ENCODE measurements around the gene MCUR1. TPM values are rescaled to one million over a fixed set of nuclear protein-coding genes. Genes with fewer than 3 reads are reported as not detected.
A peak's percentile ranks its signal among the peaks of the same experiment; 100 is the strongest.

MCUR1 gene
- total and polyA plus RNA-seq, 9 of the 15 experiments (the other 6 are each of a cell fraction or from before 2014, with no cell fraction given), result 5.1 to 60.2 (median 41.4) TPM

GRCh38 chr6:13796781-13797180 lies 17.6 kb downstream of the MCUR1 start:
- intact Hi-C loops (cut with micrococcal nuclease), result no loop called here
- no TSS peak for BruUV-seq (replicated peaks)

DNA sequence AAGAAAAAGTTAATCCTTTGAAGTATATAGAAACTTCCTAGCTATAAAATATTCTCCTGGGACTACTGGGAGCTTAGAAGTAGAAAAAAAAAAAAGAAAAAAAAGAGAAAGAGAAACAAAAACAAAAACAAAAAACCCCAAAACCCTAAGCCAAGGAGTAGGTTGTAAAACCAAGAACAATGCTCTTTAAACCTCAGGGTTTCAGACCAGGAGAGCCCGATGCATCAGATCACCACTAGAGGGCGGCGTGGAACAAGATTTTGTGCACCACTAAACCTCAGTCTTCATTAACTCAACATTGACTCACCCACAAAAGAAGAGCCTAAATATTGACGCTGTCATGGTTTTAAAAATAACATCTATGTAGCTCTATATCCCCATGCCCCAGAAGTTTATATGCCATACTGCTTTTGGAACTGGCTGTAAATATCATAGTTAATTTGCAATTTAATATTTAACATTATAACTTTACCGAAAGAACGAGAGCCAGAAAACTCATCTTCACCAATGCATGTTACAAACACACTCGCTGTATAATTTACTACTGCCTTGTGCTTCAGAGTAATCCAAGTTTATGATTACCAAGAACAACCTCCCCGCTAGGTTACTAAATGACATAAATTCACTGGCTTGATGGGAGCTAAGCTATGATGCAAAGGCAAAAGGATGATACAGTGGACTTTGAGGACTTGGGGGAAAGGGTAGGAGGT lies 19.2 kb downstream of the MCUR1 start:
- Histone ChIP-seq H3K9me3 (replicated peaks; ENCODE audit: control insufficient read depth, insufficient read depth, low read depth, low read length) (no peaks in the 10 kb centered on the region), H3K27me3 (ENCODE audit: control insufficient read depth in 2 of 2, insufficient read depth in 2 of 2, low read length in 2 of 2) (no peaks in the 10 kb centered on the region), H3K9me1 (ENCODE audit: control insufficient read depth, insufficient read depth, low read length) (no peaks in the 10 kb centered on the region), H3K27ac (ENCODE audit: extremely low read depth, low read depth, low read length) (no peak overlapping the region), H3K4me2 (ENCODE audit: insufficient read depth, low read length) (no peak overlapping the region), H4K20me1 (replicated peaks; ENCODE audit: control insufficient read depth, insufficient read depth, low read length) (no peaks in the 10 kb centered on the region), H3K36me3 (ENCODE audit: control insufficient read depth, insufficient read depth, low read length) (peaks cover 70% of the 10 kb centered on the region), H2AFZ (ENCODE audit: low read depth, low read length) (no peak overlapping the region), H3K4me3 (no peak overlapping the region), H3K9ac (ENCODE audit: insufficient read depth in 1 of 2, low read depth in 2 of 2, low read length in 2 of 2) (no peak overlapping the region), H3K79me2 (ENCODE audit: control insufficient read depth, insufficient read depth, low read length) (no peaks in the 10 kb centered on the region), H3K4me1 (replicated peaks in 1 of 2; ENCODE audit: control insufficient read depth in 2 of 2, insufficient read depth in 2 of 2, low read length in 2 of 2) (no peaks in the 10 kb centered on the region)
- no TSS peak for BruUV-seq (replicated peaks)
- intact Hi-C loops (cut with micrococcal nuclease), result loop anchor here (1.0 to 2.0 kb wide), 4 partner anchors 53 to 350 kb away; no protein-coding TSS in a partner anchor
- peak; percentile 97 for FAIRE-seq
- peak; percentile 75 to 89 (median 81) for DNase-seq (ENCODE audit: extremely low read depth in 1 of 4, low spot score in 3 of 4)
- POLR2A ChIA-PET, result interaction anchor here (1.3 kb wide), 1 partner anchor 9 kb away, joined by 3 read pairs; no protein-coding TSS in a partner anchor
- in situ Hi-C loops (cut with MboI), result no loop called here
- 42% methylated on average over 8 of the region's 8 CpGs for WGBS (ENCODE audit: insufficient coverage, low coverage, missing lambda C conversion rate)
- CTCF ChIA-PET (ENCODE audit: low intra/inter-chr PET ratio), result interaction anchor here (0.6 to 3.2 kb wide), 7 partner anchors 79 to 358 kb away, joined by 3 to 27 read pairs (median 5); no protein-coding TSS in a partner anchor
- peak; percentile 100 for ATAC-seq
- TF ChIP-seq PREB (CRISPR knock-in tag; IDR thresholded peaks at IDR 0.05) (no peak), MAFK (IDR thresholded peaks at IDR 0.05; ENCODE audit: low read length) (peak; percentile 19; the same call in 1 of the 2 replicates), ZNF717 (CRISPR knock-in tag; IDR thresholded peaks at IDR 0.05) (no peak), ZNF12 (CRISPR knock-in tag; IDR thresholded peaks at IDR 0.05) (no peak), KDM4B (IDR thresholded peaks at IDR 0.05; ENCODE audit: borderline replicate concordance in 2 of 2, low read depth in 1 of 2) (no peak), ZNF707 (CRISPR knock-in tag; conservative IDR thresholded peaks at IDR 0.05) (no peak), FUS (optimal IDR thresholded peaks at IDR 0.05; ENCODE audit: low read depth, low read length) (no peak), HNRNPLL (IDR thresholded peaks at IDR 0.05; ENCODE audit: low read depth, low read length, poor library complexity, severe bottlenecking) (no peak), USF2 (CRISPR knock-in tag; IDR thresholded peaks at IDR 0.05) (no peak)
- TF ChIP-seq, protein P1, sequence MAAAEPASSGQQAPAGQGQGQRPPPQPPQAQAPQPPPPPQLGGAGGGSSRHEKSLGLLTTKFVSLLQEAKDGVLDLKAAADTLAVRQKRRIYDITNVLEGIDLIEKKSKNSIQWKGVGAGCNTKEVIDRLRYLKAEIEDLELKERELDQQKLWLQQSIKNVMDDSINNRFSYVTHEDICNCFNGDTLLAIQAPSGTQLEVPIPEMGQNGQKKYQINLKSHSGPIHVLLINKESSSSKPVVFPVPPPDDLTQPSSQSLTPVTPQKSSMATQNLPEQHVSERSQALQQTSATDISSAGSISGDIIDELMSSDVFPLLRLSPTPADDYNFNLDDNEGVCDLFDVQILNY (CRISPR knock-in tag; IDR thresholded peaks at IDR 0.05), result no peak

More at GRCh38 chr6:13796781-13797180, 17.6 kb downstream of the MCUR1 start:
- in situ Hi-C loops (cut with MboI), result no loop called here
- CTCF ChIA-PET (ENCODE audit: low intra/inter-chr PET ratio), result interaction anchor here (3.2 kb wide), 1 partner anchor 269 kb away, joined by 27 read pairs; no protein-coding TSS in a partner anchor
- Histone ChIP-seq H3K4me2 (ENCODE audit: insufficient read depth, low read length) (no peak overlapping the region), H2AFZ (ENCODE audit: low read depth, low read length) (no peak overlapping the region), H3K9me3 (replicated peaks; ENCODE audit: control insufficient read depth, insufficient read depth, low read depth, low read length) (no peaks in the 10 kb centered on the region), H3K27me3 (ENCODE audit: control insufficient read depth in 2 of 2, insufficient read depth in 2 of 2, low read length in 2 of 2) (no peaks in the 10 kb centered on the region), H3K9ac (ENCODE audit: insufficient read depth in 1 of 2, low read depth in 2 of 2, low read length in 2 of 2) (no peak overlapping the region), H4K20me1 (replicated peaks; ENCODE audit: control insufficient read depth, insufficient read depth, low read length) (no peaks in the 10 kb centered on the region), H3K36me3 (ENCODE audit: control insufficient read depth, insufficient read depth, low read length) (peaks cover 74% of the 10 kb centered on the region), H3K9me1 (ENCODE audit: control insufficient read depth, insufficient read depth, low read length) (no peaks in the 10 kb centered on the region), H3K4me1 (replicated peaks in 1 of 2; ENCODE audit: control insufficient read depth in 2 of 2, insufficient read depth in 2 of 2, low read length in 2 of 2) (no peaks in the 10 kb centered on the region), H3K4me3 (no peak overlapping the region), H3K79me2 (ENCODE audit: control insufficient read depth, insufficient read depth, low read length) (no peaks in the 10 kb centered on the region), H3K27ac (ENCODE audit: extremely low read depth, low read depth, low read length) (no peak overlapping the region)
- FAIRE-seq (no peak), DNase-seq (ENCODE audit: extremely low read depth in 1 of 4, low spot score in 3 of 4) (no peak), ATAC-seq (no peak)
- WGBS (ENCODE audit: insufficient coverage, low coverage, missing lambda C conversion rate), result 75% methylated on average over 1 of the region's 1 CpG
- POLR2A ChIA-PET, result interaction anchor here (0.6 to 1.1 kb wide), 2 partner anchors 17 to 270 kb away, joined by 3 read pairs; no protein-coding TSS in a partner anchor
- TF ChIP-seq SMAD2 (IDR thresholded peaks at IDR 0.05; ENCODE audit: low read depth, low read length), result no peak

Data from K562 (cell line).